ENCODE results near the gene THAP11. TPM values are rescaled to one million over a fixed set of nuclear protein-coding genes. Genes with fewer than 3 reads are reported as not detected.

THAP11 gene

DNA sequence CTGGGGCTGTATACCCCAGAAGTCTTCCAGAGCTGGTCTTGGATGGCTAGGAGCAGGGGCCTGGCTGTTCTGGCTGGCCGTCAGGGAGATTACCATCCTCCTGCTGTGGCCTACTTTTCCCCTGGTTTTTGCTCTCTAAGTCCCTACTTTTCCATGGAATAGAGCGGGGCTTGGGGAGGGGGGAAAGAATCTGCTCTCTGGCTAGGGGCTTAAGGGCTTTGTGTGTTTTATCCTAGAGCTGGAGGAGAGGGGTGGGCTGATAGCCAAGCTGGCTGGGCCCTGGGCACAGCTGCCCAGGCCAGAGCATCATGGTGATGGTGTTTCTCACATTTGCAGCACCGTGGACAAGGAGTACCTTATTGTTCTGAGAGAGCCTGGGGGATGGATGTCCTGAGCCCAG lies 46.2 kb downstream of the THAP11 start:
- no peak overlapping the region for H2AK5ac ChIP-seq (ENCODE audit: low read length)
- no peak overlapping the region for H3K18ac ChIP-seq (ENCODE audit: low read length)
- no peak overlapping the region for H2BK15ac ChIP-seq (replicated peaks; ENCODE audit: low read depth)
- no peaks in the 10 kb centered on the region for H3K27me3 ChIP-seq (ENCODE audit: insufficient read depth, low read length, poor library complexity)
- H2BK5ac ChIP-seq (ENCODE audit: low read length) = no peak overlapping the region
- H3K36me3 ChIP-seq (ENCODE audit: control insufficient read depth, insufficient read depth, low read length) = no peaks in the 10 kb centered on the region
- H3K27ac ChIP-seq (ENCODE audit: low read depth, low read length) = no peak overlapping the region
- H3K4me3 ChIP-seq (ENCODE audit: low read length) = no peak overlapping the region
- H2BK120ac ChIP-seq (ENCODE audit: low read depth, low read length) = no peak overlapping the region
- DNase-seq = no peak
- WGBS (ENCODE audit: extremely low coverage, insufficient coverage, low lambda C conversion rate) = no CpG with 5 or more reads among the region's 3 CpGs
- no peak overlapping the region for H3K4me2 ChIP-seq (ENCODE audit: low read length)
- no peak overlapping the region for H3K4ac ChIP-seq (ENCODE audit: low read depth, low read length)
- no peak overlapping the region for H4K5ac ChIP-seq (ENCODE audit: low read length)
- no peak overlapping the region for H3K9ac ChIP-seq (ENCODE audit: low read length)
- peaks cover under 1% of the 10 kb centered on the region for H3K79me1 ChIP-seq (ENCODE audit: low read length)
- no peak overlapping the region for H3K56ac ChIP-seq (ENCODE audit: low read length)
- H3K4me1 ChIP-seq (ENCODE audit: control insufficient read depth, low read depth, low read length) = peaks cover 3% of the 10 kb centered on the region
- no peak overlapping the region for H4K8ac ChIP-seq (ENCODE audit: low read depth, low read length)
- peaks cover 1% of the 10 kb centered on the region for H3K79me2 ChIP-seq (ENCODE audit: control insufficient read depth, insufficient read depth, low read length)
- H3K23ac ChIP-seq (ENCODE audit: low read length) = no peak overlapping the region

DNA sequence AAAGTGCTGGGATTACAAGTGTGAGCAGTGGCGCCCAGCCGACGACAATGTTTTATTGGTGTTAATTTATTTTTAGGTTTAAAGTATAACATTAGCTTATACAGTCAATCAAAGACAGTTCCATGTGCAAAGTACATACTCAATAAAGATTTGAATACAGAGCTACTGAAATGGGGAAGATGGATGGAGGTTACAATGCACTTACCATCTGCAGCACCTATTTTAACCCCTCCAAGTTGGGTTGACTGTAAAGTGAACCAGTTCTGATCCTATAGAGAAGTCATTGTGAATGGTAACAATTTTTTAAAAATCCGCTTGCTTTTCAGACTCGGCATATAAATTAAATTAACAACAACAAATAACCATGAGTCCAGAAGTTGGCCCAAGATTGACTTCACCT lies 50.3 kb downstream of the THAP11 start:
- Histone ChIP-seq H2AK5ac (ENCODE audit: low read length) (no peak overlapping the region), H3K4me1 (ENCODE audit: control insufficient read depth, low read depth, low read length) (peaks cover 3% of the 10 kb centered on the region), H2BK5ac (ENCODE audit: low read length) (no peak overlapping the region), H3K56ac (ENCODE audit: low read length) (no peak overlapping the region), H3K18ac (ENCODE audit: low read length) (no peak overlapping the region), H4K5ac (ENCODE audit: low read length) (no peak overlapping the region), H2BK120ac (ENCODE audit: low read depth, low read length) (no peak overlapping the region), H4K8ac (ENCODE audit: low read depth, low read length) (no peak overlapping the region), H3K79me2 (ENCODE audit: control insufficient read depth, insufficient read depth, low read length) (peaks cover 24% of the 10 kb centered on the region), H3K4ac (ENCODE audit: low read depth, low read length) (no peak overlapping the region), H3K79me1 (ENCODE audit: low read length) (peaks cover 19% of the 10 kb centered on the region), H3K27me3 (ENCODE audit: insufficient read depth, low read length, poor library complexity) (no peaks in the 10 kb centered on the region), H3K4me2 (ENCODE audit: low read length) (no peak overlapping the region), H2BK15ac (replicated peaks; ENCODE audit: low read depth) (no peak overlapping the region), H3K27ac (ENCODE audit: low read depth, low read length) (no peak overlapping the region), H3K23ac (ENCODE audit: low read length) (no peak overlapping the region), H3K9ac (ENCODE audit: low read length) (peak overlapping the region; percentile 49), H3K36me3 (ENCODE audit: control insufficient read depth, insufficient read depth, low read length) (no peaks in the 10 kb centered on the region), H3K4me3 (ENCODE audit: low read length) (no peak overlapping the region)
- DNase-seq = no peak
- no CpG with 5 or more reads among the region's 5 CpGs for WGBS (ENCODE audit: extremely low coverage, insufficient coverage, low lambda C conversion rate)

DNA sequence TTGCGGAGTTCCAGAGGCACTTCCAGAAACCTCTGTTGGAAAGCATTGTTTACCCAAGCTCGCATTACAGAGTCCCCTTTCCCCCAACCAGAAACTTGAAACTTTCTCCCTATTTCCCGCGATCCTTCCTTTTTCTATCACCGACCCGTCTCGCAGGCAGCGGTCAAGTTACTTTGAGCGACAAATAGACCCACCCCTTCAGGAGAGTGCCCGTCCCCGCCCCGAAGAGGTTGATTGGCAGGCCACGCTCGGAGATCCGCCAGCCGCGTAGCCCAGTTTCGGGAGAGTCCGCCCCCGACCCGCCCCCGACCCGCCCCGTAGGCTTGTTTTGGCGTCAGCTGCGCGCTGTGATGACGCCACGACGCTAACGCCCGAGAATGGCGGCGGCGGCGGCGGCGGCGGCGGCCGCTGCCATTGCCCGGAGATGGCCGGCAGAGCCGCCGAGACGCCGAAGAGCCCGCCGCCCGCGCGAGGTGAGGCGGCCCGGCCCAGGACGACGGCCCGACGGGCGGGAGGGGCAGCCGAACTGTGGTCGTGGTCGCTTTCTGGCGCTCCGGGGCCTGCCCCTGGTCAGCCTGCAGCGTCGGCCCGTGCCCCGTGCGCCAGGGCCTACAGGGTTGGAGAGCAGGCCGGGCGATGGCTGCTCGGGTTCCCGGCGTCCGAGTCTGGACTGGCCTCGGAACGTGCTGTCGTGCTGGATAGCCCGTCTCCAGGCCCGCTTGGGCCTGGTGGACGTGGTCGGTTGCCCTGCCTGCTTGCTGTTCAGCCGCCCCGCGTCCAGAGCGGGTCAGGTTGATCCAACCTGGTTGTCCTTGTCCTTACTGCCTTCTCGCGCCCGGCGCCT lies 51.0 kb downstream of the THAP11 start, which contains the start of gene PSKH1:
TSS of gene PSKH1 (plus strand) at position 356 of the 844 bp plus-strand sequence. CDS start 15,496 bp downstream, outside the sequence.
- Histone ChIP-seq H4K8ac (ENCODE audit: low read depth, low read length) (no peak within 1 kb of the TSS), H3K27me3 (ENCODE audit: insufficient read depth, low read length, poor library complexity) (no peaks in the 10 kb centered on the region), H3K79me1 (ENCODE audit: low read length) (peaks cover 21% of the 10 kb centered on the region), H3K56ac (ENCODE audit: low read length) (peak within 1 kb of the TSS; percentile 99), H2AK5ac (ENCODE audit: low read length) (peak within 1 kb of the TSS; percentile 64), H3K79me2 (ENCODE audit: control insufficient read depth, insufficient read depth, low read length) (peaks cover 24% of the 10 kb centered on the region), H3K27ac (ENCODE audit: low read depth, low read length) (peak within 1 kb of the TSS; percentile 54), H3K4me2 (ENCODE audit: low read length) (peak within 1 kb of the TSS; percentile 90), H3K4me1 (ENCODE audit: control insufficient read depth, low read depth, low read length) (peaks cover 3% of the 10 kb centered on the region), H2BK120ac (ENCODE audit: low read depth, low read length) (no peak within 1 kb of the TSS), H4K5ac (ENCODE audit: low read length) (no peak within 1 kb of the TSS), H2BK5ac (ENCODE audit: low read length) (peak within 1 kb of the TSS; percentile 62), H3K23ac (ENCODE audit: low read length) (no peak within 1 kb of the TSS), H2BK15ac (replicated peaks; ENCODE audit: low read depth) (no peak within 1 kb of the TSS), H3K4me3 (ENCODE audit: low read length) (peak within 1 kb of the TSS; percentile 97), H3K36me3 (ENCODE audit: control insufficient read depth, insufficient read depth, low read length) (no peaks in the 10 kb centered on the region), H3K9ac (ENCODE audit: low read length) (peak within 1 kb of the TSS; percentile 99), H3K18ac (ENCODE audit: low read length) (peak within 1 kb of the TSS; percentile 62), H3K4ac (ENCODE audit: low read depth, low read length) (peak within 1 kb of the TSS; percentile 93)
- peak; percentile 99 for DNase-seq
- no CpG with 5 or more reads among the region's 90 CpGs for WGBS (ENCODE audit: extremely low coverage, insufficient coverage, low lambda C conversion rate)

Small RNAs within 50 kb of the gene (small RNA-seq; reads per million reads assigned to genes)
- gene AC040162.2 (ENCODE audit: insufficient read depth) = not detected
- not detected for gene NRN1L (ENCODE audit: insufficient read depth)

Measured in mesendoderm (in vitro differentiated cells).